Measurements from ENCODE around the gene ARL5B. TPM values are rescaled to one million over a fixed set of nuclear protein-coding genes. Genes with fewer than 3 reads are reported as not detected.

The ARL5B gene, protein sequence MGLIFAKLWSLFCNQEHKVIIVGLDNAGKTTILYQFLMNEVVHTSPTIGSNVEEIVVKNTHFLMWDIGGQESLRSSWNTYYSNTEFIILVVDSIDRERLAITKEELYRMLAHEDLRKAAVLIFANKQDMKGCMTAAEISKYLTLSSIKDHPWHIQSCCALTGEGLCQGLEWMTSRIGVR
- total RNA-seq, result 19.5 and 19.7 TPM in 2 replicates

DNA sequence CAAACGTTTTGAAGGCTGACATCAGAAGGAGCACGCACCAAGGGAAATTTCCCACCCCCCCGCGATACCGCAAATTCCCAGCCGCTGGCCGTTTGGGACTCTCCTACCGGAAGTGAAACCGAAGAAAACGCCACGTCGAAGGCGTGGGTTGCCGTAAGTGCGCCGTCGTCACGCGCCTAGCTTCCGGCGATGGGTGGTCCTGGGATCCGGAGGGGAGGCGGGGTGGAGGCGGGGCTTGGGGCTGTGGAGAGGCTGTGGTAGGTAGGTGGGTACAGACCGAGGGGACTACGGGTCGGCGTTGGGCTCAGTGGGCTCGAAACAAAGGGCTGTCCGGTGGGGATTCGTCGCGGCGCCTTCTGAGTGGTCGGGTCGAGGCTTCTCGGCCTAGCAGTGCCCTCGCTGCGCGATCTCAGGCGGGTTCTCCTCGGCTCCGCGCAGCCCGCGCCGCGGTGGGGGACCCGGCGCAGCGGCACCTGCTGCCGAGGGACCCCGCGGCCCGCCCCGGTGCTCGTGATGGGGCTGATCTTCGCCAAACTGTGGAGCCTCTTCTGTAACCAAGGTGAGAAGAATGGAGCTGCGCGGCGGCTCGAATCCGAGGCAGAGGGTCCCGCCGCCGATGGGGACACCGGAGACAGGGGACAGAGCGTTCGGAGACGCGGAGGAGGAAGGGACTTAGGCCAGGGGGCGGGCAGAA lies at the start of gene ARL5B:
Gene ARL5B (plus strand): TSS at position 307 of the 694 bp plus-strand sequence. CDS start 207 bp downstream, at position 514.
- peak; percentile 96 for DNase-seq (ENCODE audit: insufficient read length, low spot score, missing footprints)
- Histone ChIP-seq H3K36me3 (ENCODE audit: insufficient read depth, low read length) (no peaks in the 10 kb centered on the region), H2AFZ (ENCODE audit: low read length) (peak within 1 kb of the TSS; percentile 81), H3K27me3 (ENCODE audit: insufficient read depth, low read length) (no peaks in the 10 kb centered on the region), H3K9me3 (ENCODE audit: low read depth, low read length) (no peaks in the 10 kb centered on the region), H3K4me1 (ENCODE audit: insufficient read depth, low read length) (peaks cover 10% of the 10 kb centered on the region), H3K4me3 (ENCODE audit: insufficient read depth, low read length) (peak within 1 kb of the TSS; percentile 92), H4K20me1 (ENCODE audit: insufficient read depth, low read length) (peaks cover 7% of the 10 kb centered on the region), H3K27ac (ENCODE audit: low read depth, low read length) (peak within 1 kb of the TSS; percentile 97), H3K79me2 (ENCODE audit: insufficient read depth, low read length) (peaks cover 52% of the 10 kb centered on the region), H3K4me2 (ENCODE audit: insufficient read depth, low read length) (peak within 1 kb of the TSS; percentile 90)
- TF ChIP-seq, protein P1, sequence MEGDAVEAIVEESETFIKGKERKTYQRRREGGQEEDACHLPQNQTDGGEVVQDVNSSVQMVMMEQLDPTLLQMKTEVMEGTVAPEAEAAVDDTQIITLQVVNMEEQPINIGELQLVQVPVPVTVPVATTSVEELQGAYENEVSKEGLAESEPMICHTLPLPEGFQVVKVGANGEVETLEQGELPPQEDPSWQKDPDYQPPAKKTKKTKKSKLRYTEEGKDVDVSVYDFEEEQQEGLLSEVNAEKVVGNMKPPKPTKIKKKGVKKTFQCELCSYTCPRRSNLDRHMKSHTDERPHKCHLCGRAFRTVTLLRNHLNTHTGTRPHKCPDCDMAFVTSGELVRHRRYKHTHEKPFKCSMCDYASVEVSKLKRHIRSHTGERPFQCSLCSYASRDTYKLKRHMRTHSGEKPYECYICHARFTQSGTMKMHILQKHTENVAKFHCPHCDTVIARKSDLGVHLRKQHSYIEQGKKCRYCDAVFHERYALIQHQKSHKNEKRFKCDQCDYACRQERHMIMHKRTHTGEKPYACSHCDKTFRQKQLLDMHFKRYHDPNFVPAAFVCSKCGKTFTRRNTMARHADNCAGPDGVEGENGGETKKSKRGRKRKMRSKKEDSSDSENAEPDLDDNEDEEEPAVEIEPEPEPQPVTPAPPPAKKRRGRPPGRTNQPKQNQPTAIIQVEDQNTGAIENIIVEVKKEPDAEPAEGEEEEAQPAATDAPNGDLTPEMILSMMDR (IDR thresholded peaks at IDR 0.05; ENCODE audit: extremely low read depth, low read depth, low read length), result no peak

DNA sequence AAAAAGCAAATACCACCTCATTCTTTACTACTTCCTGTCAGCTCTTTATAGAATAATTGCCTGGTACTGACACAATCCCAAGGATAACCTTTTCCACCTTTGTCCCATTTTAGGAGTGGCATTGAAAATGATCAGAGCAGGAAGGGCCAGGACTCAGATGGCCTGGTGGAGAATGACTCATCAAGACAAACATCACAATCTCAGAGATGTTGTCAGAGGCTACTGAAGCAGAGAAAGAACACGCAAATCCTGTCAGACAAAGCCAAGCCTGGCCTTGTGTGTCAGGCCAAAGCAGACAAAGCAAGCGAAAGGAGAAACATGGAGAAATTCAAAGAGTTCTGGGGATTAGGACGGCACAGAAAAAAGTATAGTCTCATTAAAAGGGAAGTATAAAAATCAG lies 48.7 kb upstream of the ARL5B start:
- DNase-seq (ENCODE audit: insufficient read length, low spot score, missing footprints), result peak; percentile 90
- TF ChIP-seq, protein P1 (IDR thresholded peaks at IDR 0.05; ENCODE audit: extremely low read depth, low read depth, low read length), result no peak
- Histone ChIP-seq H3K79me2 (ENCODE audit: insufficient read depth, low read length) (no peaks in the 10 kb centered on the region), H3K4me2 (ENCODE audit: insufficient read depth, low read length) (peak overlapping the region; percentile 52), H3K27me3 (ENCODE audit: insufficient read depth, low read length) (no peaks in the 10 kb centered on the region), H3K4me1 (ENCODE audit: insufficient read depth, low read length) (peaks cover 35% of the 10 kb centered on the region), H2AFZ (ENCODE audit: low read length) (peak overlapping the region; percentile 88), H3K27ac (ENCODE audit: low read depth, low read length) (peak overlapping the region; percentile 89), H4K20me1 (ENCODE audit: insufficient read depth, low read length) (no peaks in the 10 kb centered on the region), H3K4me3 (ENCODE audit: insufficient read depth, low read length) (no peak overlapping the region), H3K36me3 (ENCODE audit: insufficient read depth, low read length) (no peaks in the 10 kb centered on the region), H3K9me3 (ENCODE audit: low read depth, low read length) (no peaks in the 10 kb centered on the region)

DNA sequence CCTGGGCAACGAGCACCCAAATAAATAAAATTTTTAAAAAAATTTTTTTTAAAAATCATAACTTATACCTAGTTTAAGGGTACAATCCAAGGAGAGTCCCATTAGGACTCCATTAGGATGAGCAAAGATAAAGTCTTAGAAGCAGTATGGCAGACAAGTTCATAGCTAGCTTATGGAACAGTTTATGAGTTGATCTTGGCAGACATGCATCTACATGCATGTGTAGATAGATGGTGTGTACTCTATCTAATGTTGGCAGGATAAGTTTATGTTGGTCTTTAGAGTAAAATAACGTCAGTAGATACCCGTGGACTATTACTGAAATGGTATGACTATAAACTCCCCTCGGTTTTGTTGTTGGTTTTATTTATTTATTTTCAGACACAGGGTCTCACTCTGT lies 48.1 kb upstream of the ARL5B start:
- Histone ChIP-seq H3K9me3 (ENCODE audit: low read depth, low read length) (no peaks in the 10 kb centered on the region), H3K79me2 (ENCODE audit: insufficient read depth, low read length) (no peaks in the 10 kb centered on the region), H3K27ac (ENCODE audit: low read depth, low read length) (peak overlapping the region; percentile 89), H3K36me3 (ENCODE audit: insufficient read depth, low read length) (no peaks in the 10 kb centered on the region), H3K27me3 (ENCODE audit: insufficient read depth, low read length) (no peaks in the 10 kb centered on the region), H4K20me1 (ENCODE audit: insufficient read depth, low read length) (no peaks in the 10 kb centered on the region), H3K4me3 (ENCODE audit: insufficient read depth, low read length) (no peak overlapping the region), H3K4me2 (ENCODE audit: insufficient read depth, low read length) (no peak overlapping the region), H3K4me1 (ENCODE audit: insufficient read depth, low read length) (peaks cover 33% of the 10 kb centered on the region), H2AFZ (ENCODE audit: low read length) (no peak overlapping the region)
- DNase-seq (ENCODE audit: insufficient read length, low spot score, missing footprints), result no peak
- TF ChIP-seq, protein P1 (IDR thresholded peaks at IDR 0.05; ENCODE audit: extremely low read depth, low read depth, low read length), result no peak

DNA sequence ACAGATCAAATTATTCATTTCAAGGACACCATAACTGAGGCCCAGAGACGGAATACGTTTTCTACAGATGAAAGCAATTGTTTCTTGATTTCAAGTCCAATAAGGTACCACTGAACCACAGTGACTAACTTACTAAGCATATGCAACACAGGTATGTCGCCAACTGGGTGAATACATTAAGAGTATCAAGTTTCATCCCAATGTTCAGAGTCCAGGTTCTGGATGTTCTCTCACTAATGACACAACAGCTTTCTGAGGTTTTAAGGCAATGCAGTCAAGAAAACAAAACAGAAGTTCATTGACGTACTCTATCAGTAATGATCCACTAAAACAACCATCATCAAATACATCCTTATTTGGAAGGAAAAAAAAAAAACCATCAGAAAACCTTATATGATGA lies 43.6 kb upstream of the ARL5B start:
- no peaks in the 10 kb centered on the region for H3K79me2 ChIP-seq (ENCODE audit: insufficient read depth, low read length)
- no peak for DNase-seq (ENCODE audit: insufficient read length, low spot score, missing footprints)
- H3K4me3 ChIP-seq (ENCODE audit: insufficient read depth, low read length), result no peak overlapping the region
- H4K20me1 ChIP-seq (ENCODE audit: insufficient read depth, low read length), result no peaks in the 10 kb centered on the region
- H3K27ac ChIP-seq (ENCODE audit: low read depth, low read length), result no peak overlapping the region
- peaks cover 13% of the 10 kb centered on the region for H3K4me1 ChIP-seq (ENCODE audit: insufficient read depth, low read length)
- H3K9me3 ChIP-seq (ENCODE audit: low read depth, low read length), result no peaks in the 10 kb centered on the region
- no peaks in the 10 kb centered on the region for H3K27me3 ChIP-seq (ENCODE audit: insufficient read depth, low read length)
- no peak overlapping the region for H3K4me2 ChIP-seq (ENCODE audit: insufficient read depth, low read length)
- no peak overlapping the region for H2AFZ ChIP-seq (ENCODE audit: low read length)
- H3K36me3 ChIP-seq (ENCODE audit: insufficient read depth, low read length), result no peaks in the 10 kb centered on the region
- TF ChIP-seq, protein P1 (IDR thresholded peaks at IDR 0.05; ENCODE audit: extremely low read depth, low read depth, low read length), result no peak
